WTC11 (cell line): ENCODE measurements around the gene COX6B1. TPM values are rescaled to one million over a fixed set of nuclear protein-coding genes. Genes with fewer than 3 reads are reported as not detected.

Experiments used
- ATAC-seq: fragments of 200-7000 bp; cut with Tn5 transposase; 2 replicates; pipeline ENCODE4 v1.10.0; 2021; ENCODE audit warnings: mild to moderate bottlenecking, moderate library complexity
- CTCF ChIA-PET: fragments of 300-600 bp; sonication (Branson Sonifier 250); formaldehyde crosslinking; loops from one replicate; lab custom pipeline; 2021; ENCODE audit warnings: antibody characterized with exemption; lab: Charles Lee
- POLR2A ChIA-PET: fragments of 350-600 bp; sonication (Branson Sonifier 250); formaldehyde crosslinking; loops from one replicate; lab custom pipeline; 2021; ENCODE audit warnings: antibody characterized with exemption; lab: Charles Lee
- DNase-seq: peaks from one replicate; pipeline ENCODE4 v3.0.0; 2021; ENCODE audit warnings: low spot score
- H3K27ac Mint-ChIP-seq: 2 replicates; pipeline ENCODE4 v1.8.0; 2021; ENCODE audit warnings: mixed read lengths
- H3K27me3 Mint-ChIP-seq: 2 replicates; pipeline ENCODE4 v1.8.0; 2021; ENCODE audit warnings: low read depth, mild to moderate bottlenecking, moderate library complexity, mixed read lengths
- H3K36me3 Mint-ChIP-seq: 2 replicates; pipeline ENCODE4 v1.8.0; 2021; ENCODE audit warnings: mixed read lengths
- H3K4me1 Mint-ChIP-seq: 2 replicates; pipeline ENCODE4 v1.8.0; 2022; ENCODE audit warnings: mixed read lengths
- H3K4me3 Mint-ChIP-seq: 2 replicates; pipeline ENCODE4 v1.8.0; 2021; ENCODE audit warnings: mild to moderate bottlenecking, moderate library complexity, mixed read lengths
- H3K9me3 Mint-ChIP-seq: 2 replicates; pipeline ENCODE4 v1.8.0; 2021; ENCODE audit warnings: mixed read lengths
- ATF6 ChIP-seq: sonication (generic); formaldehyde crosslinking; IDR thresholded peaks from 2 replicates; pipeline ENCODE4 v1.8.1; 2023; ENCODE audit warnings: mild to moderate bottlenecking, missing genetic modification reagents
- CREB1 ChIP-seq: sonication (generic); formaldehyde crosslinking; IDR thresholded peaks from 2 replicates; pipeline ENCODE4 v1.8.0; 2023; ENCODE audit warnings: mild to moderate bottlenecking, missing genetic modification reagents
- FOXP4 ChIP-seq: sonication (generic); formaldehyde crosslinking; IDR thresholded peaks from 2 replicates; pipeline ENCODE4 v1.8.0; 2022; ENCODE audit warnings: mild to moderate bottlenecking, missing genetic modification reagents
- JAZF1 ChIP-seq: fragments of 250-450 bp; sonication (Bioruptor Pico); IDR thresholded peaks from 2 replicates; pipeline ENCODE4 v1.9.0; 2021; ENCODE audit warnings: moderate library complexity, mild to moderate bottlenecking, inconsistent platforms
- MAX ChIP-seq: sonication (generic); formaldehyde crosslinking; IDR thresholded peaks from 2 replicates; pipeline ENCODE4 v1.8.0; 2022; ENCODE audit warnings: mild to moderate bottlenecking, missing genetic modification reagents
- NR2C2 ChIP-seq: sonication (generic); formaldehyde crosslinking; IDR thresholded peaks from 2 replicates; pipeline ENCODE4 v1.8.0; 2022; ENCODE audit warnings: mild to moderate bottlenecking, missing genetic modification reagents
- TP53 ChIP-seq: sonication (generic); formaldehyde crosslinking; IDR thresholded peaks from 2 replicates; pipeline ENCODE4 v1.8.1; 2023; ENCODE audit warnings: mild to moderate bottlenecking, missing genetic modification reagents
- ZNF263 ChIP-seq: sonication (generic); formaldehyde crosslinking; IDR thresholded peaks from 2 replicates; pipeline ENCODE4 v1.8.1; 2022; ENCODE audit warnings: low read depth, mild to moderate bottlenecking, moderate library complexity, missing genetic modification reagents
- ZNF532 ChIP-seq: fragments of 250-450 bp; sonication (Bioruptor Pico); IDR thresholded peaks from 2 replicates; pipeline ENCODE4 v1.9.0; 2021; ENCODE audit warnings: mild to moderate bottlenecking, borderline replicate concordance
- total RNA-seq: library from RNA; stranded (reverse); gene quantifications from 3 replicates; pipeline ENCODE4 v1.2.3, GENCODE V29; 2021

The COX6B1 gene
- total RNA-seq, 1 experiment from 2014 or later: 536 TPM

- no peaks in the 10 kb centered on the region for H3K9me3 Mint-ChIP-seq
Observed at GRCh38 chr19:35673121-35673804, 25.1 kb downstream of the COX6B1 start.

GRCh38 chr19:35675589-35676140, 27.5 kb downstream of the COX6B1 start:
- CTCF ChIA-PET: no interaction called here
- ATAC-seq: no peak

More at GRCh38 chr19:35673121-35673804, 25.1 kb downstream of the COX6B1 start:
- CTCF ChIA-PET: interaction anchor here (0.5 to 1.8 kb wide), 15 partner anchors 8 to 320 kb away, joined by 3 to 16 read pairs (median 4); no protein-coding TSS in a partner anchor
- TF ChIP-seq CREB1 (CRISPR knock-in tag) (no peak), MAX (0 out of 2 replicates have a peak, but pooled peaks have one; percentile 52), ZNF263 (peak; percentile 82), TP53 (CRISPR knock-in tag) (peak; percentile 39; the same call in 1 of the 2 replicates)
- Mint-ChIP-seq H3K4me3 (peak overlapping the region; percentile 84), H3K27me3 (peaks cover 48% of the 10 kb centered on the region), H3K4me1 (peaks cover 12% of the 10 kb centered on the region; the same call in 1 of the 2 replicates), H3K36me3 (no peaks in the 10 kb centered on the region), H3K27ac (peak overlapping the region; percentile 96)
- ATAC-seq: peak; percentile 92
- POLR2A ChIA-PET: interaction anchor here (0.9 to 1.0 kb wide), 2 partner anchors 29 kb away, joined by 3 to 5 read pairs; no protein-coding TSS in a partner anchor
- DNase-seq: peak; percentile 69

More at GRCh38 chr19:35675589-35676140, 27.5 kb downstream of the COX6B1 start:
- no peak for DNase-seq
- Mint-ChIP-seq H3K4me3 (no peak overlapping the region), H3K9me3 (no peaks in the 10 kb centered on the region), H3K36me3 (no peaks in the 10 kb centered on the region), H3K27ac (no peak overlapping the region), H3K27me3 (peaks cover 35% of the 10 kb centered on the region), H3K4me1 (peaks cover 8% of the 10 kb centered on the region; the same call in 1 of the 2 replicates)
- POLR2A ChIA-PET: no interaction called here
- TF ChIP-seq ATF6 (CRISPR knock-in tag) (no peak), ZNF532 (no peak), FOXP4 (CRISPR knock-in tag) (no peak), NR2C2 (CRISPR knock-in tag) (no peak), JAZF1 (no peak)
